GM23338 (cell line): ENCODE results near the gene CBY1. TPM values are rescaled to one million over a fixed set of nuclear protein-coding genes. Genes with fewer than 3 reads are reported as not detected.

ENCODE experiments used
- ATAC-seq: fragments of 200-7000 bp; cut with Tn5 transposase; 3 replicates; pipeline ENCODE4 v1.9.1; 2020
- DNase-seq: peaks from one replicate; pipeline ENCODE4 v3.0.0-alpha.2; 2015; ENCODE audit warnings: low spot score
- H2AFZ ChIP-seq: fragments of 200-600 bp; sonication (generic); 2 replicates; pipeline ENCODE4 v1.8.0; 2016; ENCODE audit warnings: antibody characterized with exemption, mild to moderate bottlenecking, moderate library complexity
- H3F3A ChIP-seq: fragments of 200-600 bp; sonication (generic); replicated peaks from 2 replicates; pipeline ENCODE4 v1.8.0; 2017; ENCODE audit warnings: antibody characterized with exemption, mixed run types, low read depth
- H3K27ac ChIP-seq: fragments of 200-600 bp; sonication (generic); 2 replicates; pipeline ENCODE4 v1.6.1; 2016; ENCODE audit warnings: low read depth
- H3K27me3 ChIP-seq: fragments of 200-600 bp; sonication (generic); 2 replicates; pipeline ENCODE4 v1.8.0; 2016; ENCODE audit warnings: mild to moderate bottlenecking, mixed run types, moderate library complexity; ENCODE audit not compliant: insufficient read depth
- H3K36me3 ChIP-seq: fragments of 200-600 bp; sonication (generic); 2 replicates; pipeline ENCODE4 v1.8.0; 2016; ENCODE audit warnings: mild to moderate bottlenecking; ENCODE audit not compliant: insufficient read depth
- H3K4me1 ChIP-seq: fragments of 200-600 bp; sonication (generic); 2 replicates; pipeline ENCODE4 v1.8.0; 2016; ENCODE audit warnings: mild to moderate bottlenecking, moderate library complexity; ENCODE audit not compliant: insufficient read depth
- H3K4me2 ChIP-seq: fragments of 200-600 bp; sonication (generic); 2 replicates; pipeline ENCODE4 v1.7.1; 2017; ENCODE audit warnings: mixed run types
- H3K4me3 ChIP-seq: fragments of 200-600 bp; sonication (generic); 2 replicates; pipeline ENCODE4 v1.6.1; 2016; ENCODE audit warnings: mixed run types
- H3K79me2 ChIP-seq: fragments of 200-600 bp; sonication (generic); replicated peaks from 2 replicates; pipeline ENCODE4 v1.8.0; 2017; ENCODE audit warnings: mild to moderate bottlenecking; ENCODE audit not compliant: insufficient read depth
- H3K9me2 ChIP-seq: fragments of 200-600 bp; sonication (generic); 2 replicates; pipeline ENCODE4 v1.8.0; 2017; ENCODE audit not compliant: insufficient read depth
- H4K20me1 ChIP-seq: fragments of 200-600 bp; sonication (generic); replicated peaks from 2 replicates; pipeline ENCODE4 v1.8.0; 2017; ENCODE audit warnings: mild to moderate bottlenecking; ENCODE audit not compliant: insufficient read depth
- H3K27ac Mint-ChIP-seq: 2 replicates; pipeline ENCODE4 v1.8.0; 2020; ENCODE audit warnings: inconsistent platforms, mild to moderate bottlenecking, moderate library complexity, mixed read lengths
- H3K27me3 Mint-ChIP-seq: 3 replicates; pipeline ENCODE4 v1.8.0; 2022; ENCODE audit warnings: low read depth, mild to moderate bottlenecking, moderate library complexity, mixed read lengths, inconsistent platforms; ENCODE audit not compliant: insufficient read depth, poor library complexity
- H3K36me3 Mint-ChIP-seq: 3 replicates; pipeline ENCODE4 v1.8.0; 2021; ENCODE audit warnings: low read depth, mild to moderate bottlenecking, inconsistent platforms, moderate library complexity, mixed read lengths
- H3K4me1 Mint-ChIP-seq: 3 replicates; pipeline ENCODE4 v1.8.0; 2020; ENCODE audit warnings: mild to moderate bottlenecking, inconsistent platforms, mixed read lengths
- H3K4me3 Mint-ChIP-seq: 3 replicates; pipeline ENCODE4 v1.8.0; 2021; ENCODE audit warnings: moderate library complexity, mild to moderate bottlenecking, inconsistent platforms, mixed read lengths
- H3K9me3 Mint-ChIP-seq: 3 replicates; pipeline ENCODE4 v1.8.0; 2020; ENCODE audit warnings: moderate library complexity, mild to moderate bottlenecking, inconsistent platforms, mixed read lengths
- ETS1 ChIP-seq: IDR thresholded peaks from 2 replicates; pipeline ENCODE4 v1.6.1; 2016; ENCODE audit warnings: antibody characterized with exemption
- EZH2 ChIP-seq: fragments of 200-600 bp; sonication (generic); IDR thresholded peaks from one replicate; pipeline ENCODE4 v1.8.0; 2017; ENCODE audit warnings: antibody characterized with exemption, mild to moderate bottlenecking, low read depth; ENCODE audit not compliant: unreplicated experiment
- JUNB ChIP-seq: IDR thresholded peaks from one replicate; pipeline ENCODE4 v1.6.1; 2016; ENCODE audit warnings: antibody characterized with exemption; ENCODE audit not compliant: unreplicated experiment
- REST ChIP-seq: IDR thresholded peaks from one replicate; pipeline ENCODE4 v1.6.1; 2018; ENCODE audit warnings: antibody characterized with exemption; ENCODE audit not compliant: unreplicated experiment
- STAT1 ChIP-seq: IDR thresholded peaks from one replicate; pipeline ENCODE4 v1.6.1; 2016; ENCODE audit warnings: antibody characterized with exemption; ENCODE audit not compliant: unreplicated experiment
- polyA plus RNA-seq: library from polyadenylated mRNA; unstranded; fragments of >200 nt; fragmentation: Nextera tagmentation; extraction: Ambion mirVana; gene quantifications from 2 replicates; pipeline ENCODE4 v1.2.1, GENCODE V29; 2016
- total RNA-seq: library from RNA; depleted of rRNA; stranded (reverse); fragments of >200 nt; shearing (Covaris generic); gene quantifications from 2 replicates; pipeline ENCODE4 v1.2.3, GENCODE V29; 2014
- TF ChIP-seq, protein P1 (sequence below): fragments of 250-450 bp; sonication (Bioruptor Pico); IDR thresholded peaks from 2 replicates; pipeline ENCODE4 v1.5.0; 2020; ENCODE audit warnings: mild to moderate bottlenecking, moderate library complexity

Gene CBY1
- total and polyA plus RNA-seq, 2 experiments from 2014 or later: 12.8 to 36.4 TPM

DNA sequence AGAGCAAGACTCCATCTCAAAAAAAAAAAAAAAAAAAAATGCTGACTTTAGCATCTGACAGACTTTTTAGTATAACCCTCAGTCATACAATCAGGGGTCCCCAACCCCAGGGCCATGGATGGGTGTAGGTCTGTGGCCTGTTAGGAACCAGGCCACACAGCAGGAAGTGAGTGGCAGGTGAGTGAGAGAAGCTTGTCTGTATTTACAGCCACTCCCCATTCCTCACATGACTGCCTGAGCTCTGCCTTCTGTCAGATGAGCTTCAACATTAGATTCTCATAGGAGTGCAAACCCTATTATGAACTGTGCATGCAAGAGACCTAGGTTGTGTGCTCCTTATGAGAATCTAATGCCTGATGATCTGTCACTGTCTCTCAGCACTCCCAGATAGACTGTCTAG is 3.6 kb upstream of the CBY1 start (continued):
- TF ChIP-seq, protein P1, sequence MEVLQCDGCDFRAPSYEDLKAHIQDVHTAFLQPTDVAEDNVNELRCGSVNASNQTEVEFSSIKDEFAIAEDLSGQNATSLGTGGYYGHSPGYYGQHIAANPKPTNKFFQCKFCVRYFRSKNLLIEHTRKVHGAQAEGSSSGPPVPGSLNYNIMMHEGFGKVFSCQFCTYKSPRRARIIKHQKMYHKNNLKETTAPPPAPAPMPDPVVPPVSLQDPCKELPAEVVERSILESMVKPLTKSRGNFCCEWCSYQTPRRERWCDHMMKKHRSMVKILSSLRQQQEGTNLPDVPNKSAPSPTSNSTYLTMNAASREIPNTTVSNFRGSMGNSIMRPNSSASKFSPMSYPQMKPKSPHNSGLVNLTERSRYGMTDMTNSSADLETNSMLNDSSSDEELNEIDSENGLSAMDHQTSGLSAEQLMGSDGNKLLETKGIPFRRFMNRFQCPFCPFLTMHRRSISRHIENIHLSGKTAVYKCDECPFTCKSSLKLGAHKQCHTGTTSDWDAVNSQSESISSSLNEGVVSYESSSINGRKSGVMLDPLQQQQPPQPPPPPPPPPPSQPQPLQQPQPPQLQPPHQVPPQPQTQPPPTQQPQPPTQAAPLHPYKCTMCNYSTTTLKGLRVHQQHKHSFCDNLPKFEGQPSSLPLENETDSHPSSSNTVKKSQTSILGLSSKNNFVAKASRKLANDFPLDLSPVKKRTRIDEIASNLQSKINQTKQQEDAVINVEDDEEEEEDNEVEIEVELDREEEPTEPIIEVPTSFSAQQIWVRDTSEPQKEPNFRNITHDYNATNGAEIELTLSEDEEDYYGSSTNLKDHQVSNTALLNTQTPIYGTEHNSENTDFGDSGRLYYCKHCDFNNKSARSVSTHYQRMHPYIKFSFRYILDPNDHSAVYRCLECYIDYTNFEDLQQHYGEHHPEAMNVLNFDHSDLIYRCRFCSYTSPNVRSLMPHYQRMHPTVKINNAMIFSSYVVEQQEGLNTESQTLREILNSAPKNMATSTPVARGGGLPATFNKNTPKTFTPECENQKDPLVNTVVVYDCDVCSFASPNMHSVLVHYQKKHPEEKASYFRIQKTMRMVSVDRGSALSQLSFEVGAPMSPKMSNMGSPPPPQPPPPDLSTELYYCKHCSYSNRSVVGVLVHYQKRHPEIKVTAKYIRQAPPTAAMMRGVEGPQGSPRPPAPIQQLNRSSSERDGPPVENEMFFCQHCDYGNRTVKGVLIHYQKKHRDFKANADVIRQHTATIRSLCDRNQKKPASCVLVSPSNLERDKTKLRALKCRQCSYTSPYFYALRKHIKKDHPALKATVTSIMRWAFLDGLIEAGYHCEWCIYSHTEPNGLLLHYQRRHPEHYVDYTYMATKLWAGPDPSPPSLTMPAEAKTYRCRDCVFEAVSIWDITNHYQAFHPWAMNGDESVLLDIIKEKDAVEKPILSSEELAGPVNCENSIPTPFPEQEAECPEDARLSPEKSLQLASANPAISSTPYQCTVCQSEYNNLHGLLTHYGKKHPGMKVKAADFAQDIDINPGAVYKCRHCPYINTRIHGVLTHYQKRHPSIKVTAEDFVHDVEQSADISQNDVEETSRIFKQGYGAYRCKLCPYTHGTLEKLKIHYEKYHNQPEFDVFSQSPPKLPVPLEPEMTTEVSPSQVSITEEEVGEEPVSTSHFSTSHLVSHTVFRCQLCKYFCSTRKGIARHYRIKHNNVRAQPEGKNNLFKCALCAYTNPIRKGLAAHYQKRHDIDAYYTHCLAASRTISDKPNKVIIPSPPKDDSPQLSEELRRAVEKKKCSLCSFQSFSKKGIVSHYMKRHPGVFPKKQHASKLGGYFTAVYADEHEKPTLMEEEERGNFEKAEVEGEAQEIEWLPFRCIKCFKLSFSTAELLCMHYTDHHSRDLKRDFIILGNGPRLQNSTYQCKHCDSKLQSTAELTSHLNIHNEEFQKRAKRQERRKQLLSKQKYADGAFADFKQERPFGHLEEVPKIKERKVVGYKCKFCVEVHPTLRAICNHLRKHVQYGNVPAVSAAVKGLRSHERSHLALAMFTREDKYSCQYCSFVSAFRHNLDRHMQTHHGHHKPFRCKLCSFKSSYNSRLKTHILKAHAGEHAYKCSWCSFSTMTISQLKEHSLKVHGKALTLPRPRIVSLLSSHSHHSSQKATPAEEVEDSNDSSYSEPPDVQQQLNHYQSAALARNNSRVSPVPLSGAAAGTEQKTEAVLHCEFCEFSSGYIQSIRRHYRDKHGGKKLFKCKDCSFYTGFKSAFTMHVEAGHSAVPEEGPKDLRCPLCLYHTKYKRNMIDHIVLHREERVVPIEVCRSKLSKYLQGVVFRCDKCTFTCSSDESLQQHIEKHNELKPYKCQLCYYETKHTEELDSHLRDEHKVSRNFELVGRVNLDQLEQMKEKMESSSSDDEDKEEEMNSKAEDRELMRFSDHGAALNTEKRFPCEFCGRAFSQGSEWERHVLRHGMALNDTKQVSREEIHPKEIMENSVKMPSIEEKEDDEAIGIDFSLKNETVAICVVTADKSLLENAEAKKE (CRISPR knock-in tag): no peak
- TF ChIP-seq JUNB: no peak
- no peak for TF ChIP-seq REST
- TF ChIP-seq EZH2: no peak

GRCh38 chr22:38653741-38654140 is 2.7 kb upstream of the CBY1 start:
- H3K4me2 ChIP-seq: no peak overlapping the region
- H3K36me3 ChIP-seq: no peaks in the 10 kb centered on the region
- TF ChIP-seq STAT1 (no peak), EZH2 (no peak), ETS1 (no peak), JUNB (no peak)
- Mint-ChIP-seq H3K36me3 (peaks cover 24% of the 10 kb centered on the region), H3K27me3 (peaks cover 5% of the 10 kb centered on the region), H3K27ac (no peak overlapping the region), H3K4me1 (peaks cover 8% of the 10 kb centered on the region), H3K9me3 (peaks cover 8% of the 10 kb centered on the region; the same call in 2 of the 3 replicates), H3K4me3 (no peak overlapping the region; the same call in 2 of the 3 replicates)
- peaks cover 5% of the 10 kb centered on the region for H3K4me1 ChIP-seq
- ATAC-seq (no peak), DNase-seq (no peak)
- 0 out of 2 replicates have a peak, but pooled peaks cover 4% of the 10 kb centered on the region for H3K79me2 ChIP-seq
- H3K27ac ChIP-seq: no peak overlapping the region
- H2AFZ ChIP-seq: no peak overlapping the region
- H3K9me2 ChIP-seq: no peaks in the 10 kb centered on the region
- H3K27me3 ChIP-seq: no peaks in the 10 kb centered on the region
- no peak overlapping the region for H3K4me3 ChIP-seq
- no peaks in the 10 kb centered on the region; the same call in 1 of the 2 replicates for H4K20me1 ChIP-seq
- H3F3A ChIP-seq: no peaks in the 10 kb centered on the region
